CD4-positive, CD25-positive, alpha-beta regulatory T cell (primary cell): Measurements from ENCODE around the gene TRAT1. TPM values are rescaled to one million over a fixed set of nuclear protein-coding genes. Genes with fewer than 3 reads are reported as not detected.

Source experiments
- ATAC-seq, 2 donors: fragments of 150-1000 bp; cut with Tn5 transposase; one replicate each; pipeline ENCODE4 v1.10.0; 2021; ENCODE audit warnings: low read depth in 2 of 2, moderate number of reproducible peaks in 2 of 2, moderate library complexity in 1 of 2
- DNase-seq, 3 donors: peaks; one replicate each; pipeline versions ENCODE4 v3.0.0 to v3.0.0-alpha.2; 2012 to 2022; ENCODE audit warnings: mixed read lengths in 1 of 3
- H3K27ac ChIP-seq: one replicate; pipeline ENCODE4 v1.7.0; 2013; ENCODE audit warnings: mild to moderate bottlenecking, low read length; ENCODE audit not compliant: insufficient read depth, poor library complexity, severe bottlenecking
- H3K27me3 ChIP-seq: one replicate; pipeline ENCODE4 v1.7.0; 2013; ENCODE audit warnings: low read length; ENCODE audit not compliant: control insufficient read depth, insufficient read depth
- H3K36me3 ChIP-seq: one replicate; pipeline ENCODE4 v1.7.0; 2013; ENCODE audit warnings: mild to moderate bottlenecking, low read length, moderate library complexity; ENCODE audit not compliant: control insufficient read depth, insufficient read depth
- H3K4me1 ChIP-seq: 2 replicates; pipeline ENCODE4 v1.7.0; 2013; ENCODE audit warnings: mild to moderate bottlenecking, low read length; ENCODE audit not compliant: insufficient read depth, control insufficient read depth, poor library complexity, severe bottlenecking
- H3K4me3 ChIP-seq: one replicate; pipeline ENCODE4 v1.7.0; 2013; ENCODE audit warnings: low read depth, mild to moderate bottlenecking, low read length, moderate library complexity
- H3K9me3 ChIP-seq, 2 experiments: 1 replicate in 1 of 2; 2 replicates in 1 of 2; pipeline ENCODE4 v1.7.0; 2013; ENCODE audit warnings: low read length in 2 of 2, mild to moderate bottlenecking in 1 of 2, moderate library complexity in 1 of 2; ENCODE audit not compliant: control insufficient read depth in 2 of 2
- H3K27ac Mint-ChIP-seq, 3 donors: one replicate each; pipeline ENCODE4 v1.8.0; 2020 to 2022; ENCODE audit warnings: mild to moderate bottlenecking in 3 of 3, mixed read lengths in 3 of 3, moderate library complexity in 2 of 3
- H3K27me3 Mint-ChIP-seq: one replicate; pipeline ENCODE4 v1.8.0; 2022; ENCODE audit warnings: mild to moderate bottlenecking, mixed read lengths
- H3K36me3 Mint-ChIP-seq: one replicate; pipeline ENCODE4 v1.8.0; 2020; ENCODE audit warnings: mixed read lengths
- H3K4me1 Mint-ChIP-seq, 4 donors: one replicate each; pipeline ENCODE4 v1.8.0; 2020 to 2022; ENCODE audit warnings: mixed read lengths in 4 of 4, mild to moderate bottlenecking in 1 of 4
- H3K4me3 Mint-ChIP-seq, 4 donors: one replicate each; pipeline ENCODE4 v1.8.0; 2020 to 2022; ENCODE audit warnings: mild to moderate bottlenecking in 4 of 4, mixed read lengths in 4 of 4, moderate library complexity in 3 of 4
- H3K9me3 Mint-ChIP-seq, 7 donors: one replicate each; pipeline ENCODE4 v1.8.0; 2020 to 2022; ENCODE audit warnings: mixed read lengths in 7 of 7, mild to moderate bottlenecking in 3 of 7, moderate library complexity in 2 of 7
- polyA plus RNA-seq, 4 donors: library from polyadenylated mRNA; unstranded; fragments of 300-500 nt; fragmentation: Illumina TruSeq; gene quantifications; one replicate each; pipeline ENCODE4 v1.2.3, GENCODE V29; 2021
- total RNA-seq: library from RNA; stranded (reverse); gene quantifications from one replicate; pipeline ENCODE4 v1.2.3, GENCODE V29; 2022

Gene TRAT1
- total and polyA plus RNA-seq, 5 donors from 2014 or later: 85.0 to 167 (median 125) TPM

DNA sequence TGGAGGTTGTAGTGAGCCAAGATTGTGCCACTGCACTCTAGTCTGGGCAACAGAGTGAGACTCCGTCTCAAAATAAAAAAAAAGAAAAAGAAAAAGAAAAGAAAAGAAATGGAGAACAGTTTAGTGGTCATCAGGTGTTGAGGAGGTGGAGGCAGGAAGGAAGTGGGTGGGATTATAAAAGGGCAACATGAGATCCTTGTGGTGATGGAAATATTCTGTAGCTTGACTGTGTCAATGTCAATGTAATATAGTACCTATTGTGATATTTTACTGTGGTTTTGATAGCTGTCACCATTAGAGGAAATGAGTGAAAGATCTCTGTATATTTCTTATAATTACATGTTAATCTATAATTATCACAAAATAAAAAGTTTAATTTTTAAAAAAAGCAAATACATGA is 60.8 kb downstream of the TRAT1 start:
- no peaks in the 10 kb centered on the region for H3K4me1 ChIP-seq
- H3K27ac ChIP-seq: no peak overlapping the region
- H3K4me3 ChIP-seq: no peak overlapping the region
- H3K4me3 Mint-ChIP-seq: no peak overlapping the region
- no peaks in the 10 kb centered on the region for H3K9me3 ChIP-seq
- no peak for ATAC-seq
- no peaks in the 10 kb centered on the region for H3K27me3 ChIP-seq
- no peaks in the 10 kb centered on the region for H3K9me3 Mint-ChIP-seq
- H3K27me3 Mint-ChIP-seq: no peaks in the 10 kb centered on the region
- H3K36me3 ChIP-seq: no peaks in the 10 kb centered on the region
- H3K4me1 Mint-ChIP-seq: peaks cover 0 to 12% (median 5%) of the 10 kb centered on the region in 4 donors
- H3K36me3 Mint-ChIP-seq: no peaks in the 10 kb centered on the region
- peak overlapping the region in 2 of 3 donors; percentile 23 to 82 for H3K27ac Mint-ChIP-seq
- DNase-seq: no peak

DNA sequence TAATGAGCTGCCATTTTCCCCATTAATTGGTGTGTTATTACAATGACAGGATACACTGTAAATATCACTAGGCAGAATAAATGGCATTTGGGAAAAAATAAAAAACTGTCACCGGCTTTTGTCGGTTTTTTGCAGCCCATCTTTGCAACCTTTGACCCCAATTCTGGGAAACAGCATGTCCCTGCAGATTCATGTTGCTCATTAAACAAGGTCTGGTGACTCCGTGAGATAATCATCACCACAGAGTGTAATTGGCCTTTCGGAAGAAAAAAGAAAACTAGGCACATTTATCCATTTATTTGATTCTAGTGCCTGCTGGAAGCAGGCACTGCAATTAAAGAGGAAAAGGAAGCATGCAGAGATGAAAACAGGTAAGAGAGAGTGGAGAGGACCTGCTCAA is 64.5 kb downstream of the TRAT1 start:
- Histone ChIP-seq H3K27ac (no peak overlapping the region), H3K4me3 (no peak overlapping the region), H3K27me3 (no peaks in the 10 kb centered on the region), H3K9me3 (no peaks in the 10 kb centered on the region), H3K36me3 (no peaks in the 10 kb centered on the region), H3K4me1 (no peaks in the 10 kb centered on the region)
- no peaks in the 10 kb centered on the region for H3K36me3 Mint-ChIP-seq
- H3K9me3 Mint-ChIP-seq: no peaks in the 10 kb centered on the region
- peaks cover 0 to 12% (median 4%) of the 10 kb centered on the region in 4 donors for H3K4me1 Mint-ChIP-seq
- H3K27ac Mint-ChIP-seq: no peak overlapping the region
- H3K27me3 Mint-ChIP-seq: no peaks in the 10 kb centered on the region
- ATAC-seq: no peak
- no peak for DNase-seq
- no peak overlapping the region for H3K4me3 Mint-ChIP-seq

DNA sequence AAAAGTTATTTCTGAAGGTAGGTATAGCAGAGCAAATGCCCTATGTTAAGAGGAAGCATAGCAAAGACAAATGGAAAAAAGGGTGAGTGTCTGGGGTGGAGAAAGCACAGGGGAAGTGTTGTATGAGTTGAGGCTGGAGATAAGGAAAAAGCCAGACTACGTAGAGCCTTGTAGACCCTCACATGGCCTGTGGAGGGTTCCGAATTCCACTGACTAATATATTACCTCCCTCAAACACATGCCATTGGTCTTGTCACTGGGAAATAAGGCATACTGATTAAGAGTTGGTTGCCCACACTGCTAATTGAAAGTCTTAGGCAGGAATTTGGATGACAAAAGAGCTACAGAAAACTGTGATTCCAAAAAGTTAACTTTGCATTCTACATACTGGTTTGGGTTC is 65.2 kb downstream of the TRAT1 start:
- H3K9me3 Mint-ChIP-seq: no peaks in the 10 kb centered on the region
- peaks cover 0 to 11% (median 4%) of the 10 kb centered on the region in 4 donors for H3K4me1 Mint-ChIP-seq
- H3K27ac Mint-ChIP-seq: no peak overlapping the region
- H3K27me3 ChIP-seq: no peaks in the 10 kb centered on the region
- no peak for DNase-seq
- no peak overlapping the region for H3K4me3 Mint-ChIP-seq
- H3K4me1 ChIP-seq: no peaks in the 10 kb centered on the region
- no peaks in the 10 kb centered on the region for H3K36me3 ChIP-seq
- H3K36me3 Mint-ChIP-seq: no peaks in the 10 kb centered on the region
- no peak for ATAC-seq
- H3K4me3 ChIP-seq: no peak overlapping the region
- no peak overlapping the region for H3K27ac ChIP-seq
- H3K9me3 ChIP-seq: no peaks in the 10 kb centered on the region
- no peaks in the 10 kb centered on the region for H3K27me3 Mint-ChIP-seq

DNA sequence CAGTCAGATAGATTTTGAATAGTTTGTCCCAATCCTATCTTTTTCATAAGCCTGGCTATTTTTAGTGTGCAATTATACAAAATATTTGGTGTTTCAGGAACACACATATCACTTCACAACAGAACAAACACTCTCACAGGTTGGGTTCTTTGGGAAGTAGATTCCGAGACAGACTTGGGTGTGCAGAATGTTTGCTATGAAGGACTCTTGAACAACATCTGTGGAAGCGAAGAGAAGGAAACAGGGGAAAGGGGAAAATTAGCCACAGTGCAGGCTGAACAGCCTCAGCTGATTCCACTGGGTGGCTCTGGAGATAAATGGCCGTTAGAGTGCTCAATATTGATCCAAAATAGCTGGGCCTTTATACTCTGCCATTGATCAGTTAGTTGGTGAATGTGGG is 69.2 kb downstream of the TRAT1 start:
- no peak for ATAC-seq
- H3K9me3 ChIP-seq: no peaks in the 10 kb centered on the region
- no peaks in the 10 kb centered on the region for H3K4me1 Mint-ChIP-seq

DNA sequence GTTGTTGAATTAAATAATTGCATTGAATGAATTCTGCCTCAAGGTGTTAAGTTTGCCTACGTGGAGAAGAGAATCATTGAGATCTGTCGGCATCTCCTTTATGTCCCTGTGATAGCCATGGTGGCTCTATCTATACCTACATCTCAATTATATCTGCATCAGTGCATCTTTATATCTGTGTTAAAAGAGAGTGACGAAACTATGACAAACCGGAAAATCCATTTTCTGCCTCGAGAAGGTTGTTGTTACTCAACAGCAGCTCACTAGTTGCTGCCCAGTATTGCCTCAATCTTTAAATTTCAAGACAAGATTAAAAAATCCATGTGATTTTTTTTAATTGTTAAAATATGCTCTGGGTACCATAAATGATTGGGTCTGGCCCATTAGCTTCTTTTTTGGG is 72.4 kb downstream of the TRAT1 start:
- Mint-ChIP-seq H3K27ac (no peak overlapping the region), H3K27me3 (no peaks in the 10 kb centered on the region), H3K4me3 (no peak overlapping the region), H3K9me3 (peaks cover 0 to 4% (median 0%) of the 10 kb centered on the region in 7 donors), H3K4me1 (peaks cover 4 to 9% (median 6%) of the 10 kb centered on the region in 4 donors), H3K36me3 (no peaks in the 10 kb centered on the region)
- no peak for ATAC-seq
- no peaks in the 10 kb centered on the region for H3K27me3 ChIP-seq
- H3K9me3 ChIP-seq: no peaks in the 10 kb centered on the region
- DNase-seq: no peak
- peaks cover 4% of the 10 kb centered on the region for H3K4me1 ChIP-seq
- H3K36me3 ChIP-seq: no peaks in the 10 kb centered on the region
- H3K27ac ChIP-seq: no peak overlapping the region
- H3K4me3 ChIP-seq: no peak overlapping the region

More for the DNA sequence above, 69.2 kb downstream of the TRAT1 start:
- H3K4me3 Mint-ChIP-seq: no peak overlapping the region
- H3K27me3 Mint-ChIP-seq: no peaks in the 10 kb centered on the region
- H3K27ac ChIP-seq: no peak overlapping the region
- no peaks in the 10 kb centered on the region for H3K27me3 ChIP-seq
- no peaks in the 10 kb centered on the region for H3K4me1 ChIP-seq
- no peak for DNase-seq
- H3K27ac Mint-ChIP-seq: no peak overlapping the region
- H3K36me3 Mint-ChIP-seq: no peaks in the 10 kb centered on the region
- H3K9me3 Mint-ChIP-seq: peaks cover 0 to under 1% (median 0%) of the 10 kb centered on the region in 7 donors
- no peak overlapping the region for H3K4me3 ChIP-seq
- no peaks in the 10 kb centered on the region for H3K36me3 ChIP-seq

DNA sequence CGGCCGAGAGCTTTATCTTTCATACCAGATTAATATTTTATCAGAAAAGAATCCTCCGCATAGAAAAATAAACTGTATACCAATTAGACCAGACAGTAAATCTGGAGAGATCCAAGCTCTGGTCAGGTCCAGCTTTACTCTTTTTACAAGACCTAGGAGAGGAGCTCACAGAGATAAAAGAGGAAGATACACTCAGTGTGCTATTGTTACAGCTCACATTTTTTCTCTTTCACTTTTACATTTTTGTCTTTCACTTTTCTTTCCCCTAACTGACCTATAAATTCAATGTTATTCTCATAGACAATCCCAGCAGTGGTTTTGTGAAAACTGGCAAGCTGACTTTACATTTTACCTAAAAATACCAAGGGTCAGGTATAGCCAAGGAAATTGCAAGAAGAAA is 75.3 kb downstream of the TRAT1 start:
- H3K9me3 ChIP-seq: no peaks in the 10 kb centered on the region
- Mint-ChIP-seq H3K9me3 (peaks cover 0 to 4% (median 0%) of the 10 kb centered on the region in 7 donors), H3K4me3 (no peak overlapping the region), H3K27me3 (no peaks in the 10 kb centered on the region), H3K36me3 (no peaks in the 10 kb centered on the region), H3K4me1 (peaks cover 9 to 11% (median 10%) of the 10 kb centered on the region in 4 donors), H3K27ac (peak overlapping the region in 1 of 3 donors; percentile 37)
- peaks cover 4% of the 10 kb centered on the region for H3K4me1 ChIP-seq
- ATAC-seq: no peak
- peak in 1 of 3 donors; percentile 52 for DNase-seq
- no peaks in the 10 kb centered on the region for H3K36me3 ChIP-seq
- H3K27ac ChIP-seq: no peak overlapping the region
- H3K4me3 ChIP-seq: no peak overlapping the region
- no peaks in the 10 kb centered on the region for H3K27me3 ChIP-seq

DNA sequence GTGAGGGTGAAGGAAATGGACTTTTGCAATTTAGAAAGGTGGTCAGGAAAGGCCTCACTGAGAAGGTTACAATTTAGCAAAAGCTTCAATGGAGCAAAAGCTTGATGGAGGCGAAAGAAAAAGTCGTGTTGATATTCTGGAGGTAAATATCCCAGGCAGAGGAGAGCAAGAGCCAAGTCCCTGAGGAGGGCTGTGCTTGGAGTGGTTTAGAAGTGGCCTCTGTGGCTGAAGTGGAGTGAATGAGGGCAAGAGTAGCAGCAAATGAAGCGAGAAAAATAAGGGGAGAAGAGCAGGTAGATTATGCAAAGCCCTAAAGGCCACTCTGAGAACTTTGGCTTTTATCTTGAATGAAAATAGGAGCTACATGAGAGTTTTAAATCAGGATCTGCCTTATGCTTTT is 76.9 kb downstream of the TRAT1 start:
- Mint-ChIP-seq H3K4me3 (no peak overlapping the region), H3K9me3 (peaks cover 0 to 4% (median 0%) of the 10 kb centered on the region in 7 donors), H3K27me3 (no peaks in the 10 kb centered on the region), H3K27ac (no peak overlapping the region), H3K36me3 (no peaks in the 10 kb centered on the region), H3K4me1 (peaks cover 9 to 11% (median 10%) of the 10 kb centered on the region in 4 donors)
- H3K4me3 ChIP-seq: no peak overlapping the region
- H3K4me1 ChIP-seq: peaks cover 4% of the 10 kb centered on the region
- DNase-seq (no peak), ATAC-seq (no peak)
- H3K9me3 ChIP-seq: no peaks in the 10 kb centered on the region
- H3K36me3 ChIP-seq: no peaks in the 10 kb centered on the region
- H3K27me3 ChIP-seq: no peaks in the 10 kb centered on the region
- no peak overlapping the region for H3K27ac ChIP-seq
